ENCODE measurements around the gene KLHL29.

DNA sequence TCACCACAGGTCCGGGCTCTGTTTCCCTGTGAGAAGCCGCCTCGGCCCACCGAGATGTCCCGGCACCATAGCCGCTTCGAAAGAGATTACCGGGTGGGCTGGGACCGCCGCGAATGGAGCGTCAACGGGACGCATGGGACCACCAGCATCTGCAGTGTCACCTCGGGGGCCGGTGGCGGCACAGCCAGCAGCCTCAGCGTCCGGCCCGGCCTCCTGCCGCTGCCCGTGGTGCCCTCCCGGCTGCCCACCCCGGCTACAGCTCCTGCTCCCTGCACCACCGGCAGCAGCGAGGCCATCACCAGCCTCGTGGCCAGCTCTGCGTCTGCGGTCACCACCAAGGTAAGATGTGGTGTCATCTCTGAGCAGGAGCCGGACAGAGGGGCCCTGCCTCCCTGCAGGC, 177.2 kb downstream of the KLHL29 start:
- TF ChIP-seq, protein P1, sequence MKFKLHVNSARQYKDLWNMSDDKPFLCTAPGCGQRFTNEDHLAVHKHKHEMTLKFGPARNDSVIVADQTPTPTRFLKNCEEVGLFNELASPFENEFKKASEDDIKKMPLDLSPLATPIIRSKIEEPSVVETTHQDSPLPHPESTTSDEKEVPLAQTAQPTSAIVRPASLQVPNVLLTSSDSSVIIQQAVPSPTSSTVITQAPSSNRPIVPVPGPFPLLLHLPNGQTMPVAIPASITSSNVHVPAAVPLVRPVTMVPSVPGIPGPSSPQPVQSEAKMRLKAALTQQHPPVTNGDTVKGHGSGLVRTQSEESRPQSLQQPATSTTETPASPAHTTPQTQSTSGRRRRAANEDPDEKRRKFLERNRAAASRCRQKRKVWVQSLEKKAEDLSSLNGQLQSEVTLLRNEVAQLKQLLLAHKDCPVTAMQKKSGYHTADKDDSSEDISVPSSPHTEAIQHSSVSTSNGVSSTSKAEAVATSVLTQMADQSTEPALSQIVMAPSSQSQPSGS (IDR thresholded peaks at IDR 0.05; ENCODE audit: low read length), result no peak
- TF ChIP-seq ATF7 (IDR thresholded peaks at IDR 0.05; ENCODE audit: low read depth), result no peak
- TF ChIP-seq RAD21 (IDR thresholded peaks at IDR 0.05; ENCODE audit: insufficient read depth, low read depth, low read length), result no peak
- no peak for TF ChIP-seq EP300 (IDR thresholded peaks at IDR 0.05; ENCODE audit: borderline replicate concordance in 1 of 2, control insufficient read depth in 1 of 2, low read depth in 2 of 2, low read length in 2 of 2)
- no peak for TF ChIP-seq KLF5 (IDR thresholded peaks at IDR 0.05; ENCODE audit: partially characterized antibody)
- no peak for TF ChIP-seq SMC3 (IDR thresholded peaks at IDR 0.05; ENCODE audit: borderline replicate concordance, low read length)
- TF ChIP-seq, protein P2, sequence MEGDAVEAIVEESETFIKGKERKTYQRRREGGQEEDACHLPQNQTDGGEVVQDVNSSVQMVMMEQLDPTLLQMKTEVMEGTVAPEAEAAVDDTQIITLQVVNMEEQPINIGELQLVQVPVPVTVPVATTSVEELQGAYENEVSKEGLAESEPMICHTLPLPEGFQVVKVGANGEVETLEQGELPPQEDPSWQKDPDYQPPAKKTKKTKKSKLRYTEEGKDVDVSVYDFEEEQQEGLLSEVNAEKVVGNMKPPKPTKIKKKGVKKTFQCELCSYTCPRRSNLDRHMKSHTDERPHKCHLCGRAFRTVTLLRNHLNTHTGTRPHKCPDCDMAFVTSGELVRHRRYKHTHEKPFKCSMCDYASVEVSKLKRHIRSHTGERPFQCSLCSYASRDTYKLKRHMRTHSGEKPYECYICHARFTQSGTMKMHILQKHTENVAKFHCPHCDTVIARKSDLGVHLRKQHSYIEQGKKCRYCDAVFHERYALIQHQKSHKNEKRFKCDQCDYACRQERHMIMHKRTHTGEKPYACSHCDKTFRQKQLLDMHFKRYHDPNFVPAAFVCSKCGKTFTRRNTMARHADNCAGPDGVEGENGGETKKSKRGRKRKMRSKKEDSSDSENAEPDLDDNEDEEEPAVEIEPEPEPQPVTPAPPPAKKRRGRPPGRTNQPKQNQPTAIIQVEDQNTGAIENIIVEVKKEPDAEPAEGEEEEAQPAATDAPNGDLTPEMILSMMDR (IDR thresholded peaks at IDR 0.05 in 2 of 3, conservative IDR thresholded peaks at IDR 0.05 in 1 of 3; ENCODE audit: control insufficient read depth in 2 of 3, extremely low read depth in 1 of 3, insufficient read depth in 1 of 3, low read depth in 3 of 3, low read length in 3 of 3), result no peak
- no peak for TF ChIP-seq CHD2 (IDR thresholded peaks at IDR 0.05; ENCODE audit: borderline replicate concordance, low read depth, low read length)
- TF ChIP-seq MXI1 (IDR thresholded peaks at IDR 0.05; ENCODE audit: low read depth, low read length), result no peak
- TF ChIP-seq POLR2AphosphoS5 (IDR thresholded peaks at IDR 0.05; ENCODE audit: low read length), result no peak
